Measurements from ENCODE around the gene OPCML.

The OPCML gene

GRCh38 chr11:133015457-133015856 lies 516.8 kb downstream of the OPCML start:
- DNase-seq: no peak

- no peak for DNase-seq
These were observed 518.0 kb downstream of the OPCML start for GRCh38 chr11:133014337-133014736.

GRCh38 chr11:133012803-133013202 lies 519.5 kb downstream of the OPCML start:
- no peak for DNase-seq

GRCh38 chr11:133011604-133012003 lies 520.7 kb downstream of the OPCML start:
- DNase-seq: no peak

GRCh38 chr11:133007027-133007584 lies 525.2 kb downstream of the OPCML start:
- no peak for DNase-seq

GRCh38 chr11:133004369-133004768 lies 527.9 kb downstream of the OPCML start:
- DNase-seq: no peak

DNA sequence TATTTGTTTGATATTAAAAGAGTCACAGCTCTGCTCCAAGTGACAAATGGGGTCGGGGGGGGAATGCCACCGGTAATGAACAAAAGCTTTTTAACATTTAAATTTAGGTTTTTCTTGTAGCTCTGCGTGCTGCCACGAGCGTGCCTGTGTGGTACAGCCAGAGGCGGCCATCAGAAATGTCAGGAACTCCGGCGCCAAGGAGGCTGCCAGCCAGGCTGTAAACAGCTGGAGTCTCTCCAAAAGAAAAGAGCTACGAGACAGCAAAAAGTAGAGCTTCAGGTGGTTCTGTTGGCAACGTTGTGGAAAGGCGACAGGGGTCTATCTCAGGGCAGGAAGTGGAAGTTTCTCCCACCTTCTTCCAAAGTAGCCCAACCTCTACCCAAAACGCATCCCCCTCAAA lies 532.8 kb downstream of the OPCML start:
- no peak for DNase-seq

DNA sequence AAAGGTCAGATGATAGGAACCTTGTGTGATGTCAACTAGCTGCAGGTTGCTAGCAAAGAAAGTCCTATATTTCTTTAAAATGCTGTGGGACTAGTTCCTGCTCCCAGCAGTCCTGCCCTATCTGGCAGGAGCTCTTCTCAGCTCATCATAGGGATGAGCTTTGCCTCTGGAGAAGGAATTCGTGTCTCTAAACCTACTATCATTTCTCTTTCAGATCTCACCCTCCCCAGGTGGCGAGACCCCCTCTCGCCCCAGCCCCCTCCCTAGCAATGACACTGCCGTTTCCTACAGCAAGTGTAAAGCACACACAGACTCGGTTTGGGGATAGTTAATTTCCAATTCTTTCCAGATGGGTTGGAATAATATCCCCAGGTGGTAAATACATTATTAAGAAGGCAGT lies 533.3 kb downstream of the OPCML start:
- no peak for DNase-seq

DNA sequence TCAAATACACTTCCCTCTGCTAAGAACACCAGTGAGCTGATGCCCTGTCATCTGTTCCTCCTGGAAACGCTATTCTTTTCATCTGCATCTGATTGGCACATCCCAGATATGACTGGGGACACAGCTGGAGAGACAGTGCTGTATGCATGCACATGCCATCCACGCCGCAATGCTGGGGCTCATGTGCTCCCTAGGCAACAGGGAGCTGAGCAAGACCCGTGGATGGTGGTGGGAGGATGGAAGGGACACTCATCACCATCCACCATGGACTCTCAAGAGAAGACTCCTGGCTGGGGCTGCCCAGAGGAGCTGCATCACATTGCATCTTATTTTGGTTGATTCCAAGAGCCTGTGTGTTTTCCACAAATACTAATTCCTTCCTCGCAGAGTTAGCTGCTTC lies 534.9 kb downstream of the OPCML start:
- no peak for DNase-seq

DNA sequence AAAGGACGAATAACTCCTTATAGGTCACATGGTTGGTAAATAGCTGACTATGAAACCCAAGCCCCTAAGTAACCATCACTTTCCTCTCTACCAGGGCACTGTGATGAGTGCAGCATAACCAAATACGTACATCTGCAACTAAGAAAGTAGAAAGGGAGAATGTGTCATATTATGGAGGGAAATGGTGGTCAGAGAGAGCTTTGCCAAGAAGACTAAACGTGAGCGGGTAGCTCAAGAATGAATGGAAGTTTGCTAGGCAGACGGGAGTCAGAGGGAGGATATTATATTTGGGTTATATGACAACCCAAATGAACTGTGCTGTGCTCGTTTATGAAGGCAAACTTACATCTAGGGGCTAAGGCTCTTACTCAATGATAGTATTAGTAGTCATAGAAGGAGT lies 537.3 kb downstream of the OPCML start:
- DNase-seq: peak; percentile 71

DNA sequence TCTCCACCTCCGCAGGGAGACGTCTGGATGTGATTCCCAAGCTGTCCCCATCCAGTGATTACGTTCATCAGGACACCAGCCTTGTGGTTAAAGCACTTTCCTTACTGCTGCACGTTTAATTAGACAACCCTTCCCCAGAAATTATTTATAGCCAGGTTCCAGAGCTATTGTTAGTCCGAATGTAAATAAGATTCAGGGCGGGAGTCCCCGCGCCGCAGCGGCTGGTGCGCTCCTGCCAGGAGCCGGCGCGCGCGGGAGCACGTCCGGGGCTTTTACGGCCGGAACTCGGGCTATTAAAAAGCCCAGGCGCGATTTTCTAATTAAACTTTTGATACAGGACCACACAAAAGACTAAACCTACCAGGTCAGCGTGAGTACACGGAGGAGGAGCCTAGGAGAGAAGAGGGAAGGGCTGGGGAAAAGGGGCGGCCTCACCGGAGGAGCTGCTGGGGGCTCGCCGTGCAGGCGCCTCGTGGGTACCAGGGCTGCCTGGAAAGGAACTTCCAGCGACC lies 538.3 kb downstream of the OPCML start:
- DNase-seq: peak; percentile 15

- peak; percentile 43 for DNase-seq
These were observed 539.3 kb downstream of the OPCML start for GRCh38 chr11:132992838-132993631.

DNA sequence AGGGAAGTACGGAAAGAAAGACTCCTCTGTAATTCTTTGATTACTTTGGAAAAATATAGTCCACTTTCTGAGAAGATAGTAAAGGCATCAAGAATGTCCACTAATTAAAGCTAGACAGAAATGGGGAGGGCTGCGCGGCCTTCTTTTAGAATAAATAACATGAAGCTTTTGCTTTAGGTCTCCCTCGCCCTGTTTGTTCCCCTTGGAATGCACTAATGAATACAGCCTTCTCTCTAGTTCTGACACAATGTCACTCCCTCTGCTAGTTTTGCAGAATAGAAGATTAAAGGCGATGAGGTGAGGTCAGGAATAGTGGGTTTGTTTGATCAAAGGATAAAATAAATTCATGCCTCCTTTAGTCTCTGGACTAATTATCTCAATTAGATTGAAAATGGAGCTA lies 543.9 kb downstream of the OPCML start:
- DNase-seq: no peak

- DNase-seq: peak; percentile 53
These were observed 544.4 kb downstream of the OPCML start for GRCh38 chr11:132987936-132988335.

DNA sequence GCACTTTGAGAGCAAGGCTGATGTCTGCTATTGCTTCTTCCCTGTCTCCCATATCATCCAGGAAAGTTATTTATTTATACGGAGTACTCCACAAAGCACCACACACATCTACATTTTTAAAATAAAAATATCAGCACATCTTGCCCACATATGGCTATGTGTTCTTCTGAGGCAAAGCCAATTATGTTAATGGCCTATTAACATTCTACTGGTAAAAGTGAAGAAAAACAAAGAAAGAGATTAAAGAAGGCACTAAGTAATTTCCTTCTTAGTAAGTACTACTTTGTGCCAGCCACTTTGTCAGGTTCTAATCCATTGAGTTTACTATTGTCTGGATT lies 548.7 kb downstream of the OPCML start:
- DNase-seq: no peak

GRCh38 chr11:132982772-132983640 lies 549.3 kb downstream of the OPCML start:
- peak; percentile 10 for DNase-seq

- peak; percentile 18 for DNase-seq
These were observed 551.0 kb downstream of the OPCML start for GRCh38 chr11:132981131-132981956.

GRCh38 chr11:132980670-132981069 lies 551.6 kb downstream of the OPCML start:
- no peak for DNase-seq

- DNase-seq: peak; percentile 37
These were observed 554.6 kb downstream of the OPCML start for GRCh38 chr11:132977746-132978145.

GRCh38 chr11:132977241-132977640 lies 555.1 kb downstream of the OPCML start:
- DNase-seq: no peak

GRCh38 chr11:132976115-132976514 lies 556.2 kb downstream of the OPCML start:
- no peak for DNase-seq

DNA sequence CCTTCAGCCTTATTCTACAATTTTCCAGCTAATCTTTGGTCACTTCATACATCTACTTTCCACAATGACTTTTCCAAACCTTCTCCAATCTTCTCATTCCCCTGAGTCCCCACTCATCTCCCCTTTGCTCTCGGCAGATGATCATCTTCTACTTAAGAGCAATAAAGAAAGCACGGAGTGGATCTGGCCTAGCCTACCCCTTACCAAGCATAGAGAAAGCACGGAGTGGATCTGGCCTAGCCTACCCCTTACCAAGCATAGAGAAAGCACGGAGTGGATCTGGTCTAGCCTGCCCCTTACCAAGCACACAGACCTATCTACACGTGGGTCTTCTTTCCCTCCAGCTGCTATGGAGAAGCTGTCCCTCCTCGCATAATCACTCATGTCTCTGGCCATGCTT lies 558.6 kb downstream of the OPCML start:
- DNase-seq: no peak

DNA sequence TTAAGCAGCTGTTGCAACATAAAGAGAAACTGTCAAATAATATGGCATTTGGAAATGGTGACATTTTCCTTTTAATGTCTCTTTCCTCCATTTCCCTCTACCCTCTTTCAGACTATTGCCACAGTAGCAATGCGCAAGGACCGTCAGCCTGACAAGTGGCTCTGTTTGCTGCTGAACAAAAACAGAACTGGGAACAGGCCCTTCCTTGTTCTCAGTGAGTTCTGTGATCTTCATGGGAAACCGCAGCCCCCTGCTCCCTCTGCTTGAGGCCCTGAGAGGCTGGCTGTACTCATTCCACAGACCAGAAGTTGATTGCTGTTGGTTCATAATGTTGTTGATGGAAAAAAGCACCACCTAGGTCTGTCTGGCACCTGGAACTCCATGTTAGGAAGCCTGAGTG lies 559.7 kb downstream of the OPCML start:
- no peak for DNase-seq

All from fibroblast of skin of right biceps (primary cell).